ENCODE data around the gene USH1G.

Gene USH1G

GRCh38 chr17:74954115-74954514 is 31.1 kb upstream of the USH1G start:
- no peak for DNase-seq (ENCODE audit: low read depth)

DNA sequence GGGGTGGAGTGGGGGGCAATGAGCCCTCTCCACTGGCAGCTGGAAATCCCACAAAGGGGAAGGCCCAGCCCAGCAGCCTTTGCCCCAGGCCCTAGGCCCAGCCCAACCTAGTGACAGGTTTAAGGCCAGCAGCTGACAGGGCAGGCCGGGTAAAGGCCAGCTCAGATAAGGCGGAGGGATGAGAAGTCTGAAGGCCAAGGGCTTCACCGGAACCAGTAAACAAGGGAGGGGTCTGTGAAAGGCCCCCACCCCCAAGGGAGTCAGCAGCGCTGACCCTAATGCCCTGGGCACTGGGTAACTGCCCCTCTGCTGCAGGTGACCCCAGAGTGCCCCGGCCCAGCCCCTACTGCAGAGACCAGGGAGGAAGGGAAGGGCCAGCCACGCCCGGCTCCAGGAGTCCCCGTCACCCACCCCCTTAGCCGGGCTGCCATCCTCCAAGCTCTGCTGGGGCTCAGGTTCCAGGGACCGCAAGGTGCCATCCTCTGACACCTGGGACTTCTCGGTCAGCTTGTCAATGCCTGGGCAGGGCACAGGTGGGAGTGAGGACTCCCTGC is 30.2 kb upstream of the USH1G start:
- no peak for DNase-seq (ENCODE audit: low read depth)

GRCh38 chr17:74952431-74953133 is 29.5 kb upstream of the USH1G start:
- no peak for DNase-seq (ENCODE audit: low read depth)

DNA sequence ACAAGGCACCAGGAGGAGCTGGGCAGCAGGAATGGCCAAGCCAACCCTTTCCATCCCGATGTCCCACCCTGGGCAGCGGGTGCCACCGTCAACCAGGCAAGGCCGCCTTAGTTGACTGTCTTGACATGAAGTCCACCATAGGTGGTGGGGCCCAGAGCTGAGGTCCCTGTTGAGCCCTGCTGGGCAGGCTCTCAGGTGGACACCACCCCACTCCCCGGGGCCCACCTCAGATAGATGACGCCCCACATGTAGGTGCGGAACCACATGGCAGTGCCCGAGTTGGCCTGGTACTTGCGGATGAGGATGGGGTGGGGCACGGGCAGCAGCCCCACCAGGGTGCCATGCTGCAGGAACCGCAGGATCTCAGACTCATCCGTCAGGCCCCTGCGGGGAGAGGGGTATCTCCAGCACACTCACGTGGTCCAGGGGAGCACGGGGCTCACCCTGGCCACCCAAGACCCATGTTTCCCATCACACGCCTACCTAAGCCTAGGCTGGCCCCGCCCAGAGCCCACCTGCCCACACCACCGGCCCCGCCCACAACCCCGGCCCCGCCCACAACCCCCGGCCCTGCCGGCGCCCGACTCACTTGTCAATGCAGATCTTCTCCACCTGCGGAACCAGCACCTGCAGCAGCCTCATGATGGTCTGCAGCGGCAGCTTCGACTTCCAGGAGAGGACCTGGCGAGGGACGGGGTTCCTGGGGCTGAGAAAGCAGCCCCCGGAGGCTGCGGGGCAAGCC is 28.8 kb upstream of the USH1G start:
- DNase-seq (ENCODE audit: low read depth): no peak

- no peak for DNase-seq (ENCODE audit: low read depth)
Measured at GRCh38 chr17:74951065-74951464, 28.0 kb upstream of the USH1G start.

DNA sequence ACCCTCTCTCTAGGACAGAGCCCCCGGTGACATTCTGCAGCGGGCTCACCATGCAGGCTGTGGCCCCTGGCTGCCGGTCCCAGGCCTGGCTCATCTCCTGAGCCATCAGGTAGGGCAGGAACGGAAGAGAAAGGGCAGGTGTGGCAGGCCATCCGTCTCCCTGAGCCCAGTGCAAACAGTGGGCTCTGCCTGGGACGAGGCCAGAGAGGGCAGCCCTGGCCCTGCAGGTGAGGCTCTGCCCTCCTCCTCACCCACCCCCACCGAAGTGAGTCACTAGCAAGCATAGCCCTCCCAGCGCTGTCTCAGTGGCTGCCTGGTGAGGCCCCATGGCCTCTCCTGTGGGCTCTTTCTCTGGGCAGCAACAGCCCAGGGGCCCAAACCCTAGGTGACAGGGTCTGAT is 27.2 kb upstream of the USH1G start:
- no peak for DNase-seq (ENCODE audit: low read depth)

DNA sequence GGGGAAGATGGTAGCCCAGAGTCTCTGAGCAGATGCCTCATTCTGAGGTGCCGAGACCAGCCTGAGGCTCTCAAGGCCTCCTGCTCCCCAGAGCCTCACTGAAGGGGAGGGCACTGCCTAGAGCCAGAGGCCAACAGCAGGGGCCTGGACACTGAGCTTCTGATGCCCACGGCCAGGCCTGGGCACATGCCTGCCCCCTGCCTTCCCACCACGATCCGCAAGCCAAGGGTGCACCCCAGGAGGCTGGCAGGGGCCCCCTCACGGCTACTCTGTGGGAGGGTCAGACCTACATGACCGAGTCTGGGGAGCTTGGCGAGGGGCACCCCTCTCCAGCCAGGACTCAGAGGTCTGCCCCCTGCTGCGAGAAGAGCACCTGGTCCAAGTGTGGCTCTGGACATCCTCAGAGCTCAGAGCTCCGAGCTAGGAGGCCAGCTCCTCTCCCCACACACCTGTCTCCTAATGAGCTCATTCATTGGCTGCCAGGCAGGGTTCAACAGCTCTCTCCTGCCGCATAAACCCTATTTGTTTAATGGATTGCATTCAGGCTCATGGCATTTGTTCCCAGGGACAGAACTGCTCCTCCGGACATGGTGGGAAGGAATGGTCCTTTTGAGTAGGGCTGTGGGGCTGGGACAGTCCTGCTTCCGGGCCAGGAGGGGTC is 26.5 kb upstream of the USH1G start:
- no peak for DNase-seq (ENCODE audit: low read depth)

GRCh38 chr17:74947041-74947754 is 24.1 kb upstream of the USH1G start:
- no peak for DNase-seq (ENCODE audit: low read depth)

- DNase-seq (ENCODE audit: low read depth): no peak
Measured at GRCh38 chr17:74946641-74947040, 23.6 kb upstream of the USH1G start.

DNA sequence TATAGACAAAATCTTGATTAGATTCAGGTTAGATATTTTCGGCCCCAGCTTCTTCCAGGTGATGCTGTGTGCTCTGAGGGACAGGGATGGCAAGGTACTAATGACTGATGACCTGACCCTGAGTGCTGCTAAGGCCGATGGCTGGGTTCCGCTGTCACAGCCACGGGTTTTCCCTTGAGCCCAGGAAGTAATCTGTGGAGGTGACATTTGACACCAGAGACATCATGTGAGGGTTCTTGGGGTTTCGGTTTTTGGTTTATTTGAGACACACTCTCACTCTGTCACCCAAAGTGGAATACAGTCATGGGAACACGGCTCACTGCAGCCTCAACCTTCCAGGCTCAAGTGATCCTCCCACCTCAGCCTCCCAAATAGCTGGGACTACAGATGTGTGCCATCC is 22.5 kb upstream of the USH1G start:
- no peak for DNase-seq (ENCODE audit: low read depth)

GRCh38 chr17:74943808-74944522 is 20.9 kb upstream of the USH1G start:
- no peak for DNase-seq (ENCODE audit: low read depth)

GRCh38 chr17:74941128-74941725 is 18.2 kb upstream of the USH1G start:
- DNase-seq (ENCODE audit: low read depth): no peak

- no peak for DNase-seq (ENCODE audit: low read depth)
Measured at GRCh38 chr17:74939534-74939933, 16.5 kb upstream of the USH1G start.

- DNase-seq (ENCODE audit: low read depth): no peak
Measured at GRCh38 chr17:74938194-74938950, 15.3 kb upstream of the USH1G start.

DNA sequence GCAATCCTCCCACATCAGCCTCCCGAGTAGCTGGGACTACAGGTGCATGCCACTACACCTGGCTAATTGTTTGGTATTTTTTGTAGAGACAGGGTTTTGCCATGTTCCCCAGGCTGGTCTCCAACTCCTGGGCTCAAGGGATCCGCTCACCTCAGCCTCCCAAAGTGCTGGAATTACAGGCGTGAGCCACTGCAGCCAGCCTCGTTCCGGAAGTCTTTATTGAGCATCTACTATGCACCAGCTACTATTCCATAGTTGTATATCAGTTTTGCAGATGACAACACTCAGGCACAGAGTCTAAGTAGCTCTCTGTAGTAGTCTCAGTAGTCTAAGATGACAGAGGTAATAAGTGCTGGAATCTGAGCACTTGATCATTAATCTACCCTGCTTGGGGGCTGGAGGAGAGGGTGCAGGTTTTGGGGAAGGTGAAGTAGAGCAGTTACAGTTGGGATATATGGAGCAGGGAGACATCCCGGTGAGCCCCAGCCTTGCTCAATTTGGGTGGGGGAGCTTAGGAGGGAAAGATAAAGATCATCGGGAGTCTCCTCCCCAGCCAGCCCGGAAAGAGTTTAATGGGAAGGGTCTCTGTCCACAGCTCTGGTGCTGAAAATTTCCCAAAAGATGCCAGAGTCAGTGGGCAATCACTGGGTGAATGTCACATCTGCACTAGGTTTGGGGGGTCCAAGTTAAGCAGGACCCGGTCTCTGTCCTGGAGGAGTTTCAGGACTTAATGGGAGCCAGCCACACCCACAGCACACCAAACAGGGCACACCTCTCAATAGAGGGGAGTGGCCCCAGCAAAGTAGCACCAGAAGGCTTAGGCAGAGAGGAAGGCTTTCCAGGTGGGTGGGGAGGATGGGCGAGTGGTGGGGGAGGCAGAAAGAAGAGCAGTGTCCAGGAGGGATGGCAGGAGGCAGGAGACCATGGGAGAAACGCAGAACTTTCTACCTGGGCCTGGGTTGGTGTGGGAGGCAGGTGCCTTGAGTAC is 14.3 kb upstream of the USH1G start:
- DNase-seq (ENCODE audit: low read depth): no peak

- no peak for DNase-seq (ENCODE audit: low read depth)
Measured at GRCh38 chr17:74936470-74936799, 13.4 kb upstream of the USH1G start.

GRCh38 chr17:74935585-74936469 is 12.8 kb upstream of the USH1G start, which contains the start of gene OTOP3:
OTOP3 (plus strand) TSS chr17:74935898; CDS start chr17:74935922, 24 bp downstream.
- DNase-seq (ENCODE audit: low read depth): no peak

GRCh38 chr17:74935048-74935447 is 12.0 kb upstream of the USH1G start:
- no peak for DNase-seq (ENCODE audit: low read depth)

All from fibroblast of gingiva (primary cell).